K562 (cell line): ENCODE results near the gene RNF222. TPM values are rescaled to one million over a fixed set of nuclear protein-coding genes. Genes with fewer than 3 reads are reported as not detected.

ENCODE experiments used
- ATAC-seq: fragments of 200-7000 bp; cut with Tn5 transposase; 3 replicates; pipeline ENCODE4 v1.9.1; 2020; ENCODE audit warnings: moderate library complexity
- BruUV-seq: library from RNA; stranded (reverse); fragments of 400-500 nt; replicated peaks from 2 replicates; lab custom pipeline; 2021; lab: Mats Ljungman, UMichigan
- CTCF ChIA-PET: fragments of 300-600 bp; formaldehyde crosslinking; extraction: SDS; loops from one replicate; lab custom pipeline; 2021; ENCODE audit warnings: low intra/inter-chr PET ratio; lab: Yijun Ruan, JAX
- POLR2A ChIA-PET: fragments of 300-600, 350-650 bp; sonication (Branson Sonifier 250); formaldehyde crosslinking; extraction: SDS; loops from one replicate; lab custom pipeline; 2021; ENCODE audit warnings: antibody characterized with exemption, inconsistent platforms; lab: Yijun Ruan, JAX
- DNase-seq, 4 experiments: peaks; one replicate each; pipeline versions ENCODE4 v3.0.0 to v3.0.0-alpha.2; 2011 to 2018; ENCODE audit warnings: low spot score in 3 of 4, mixed read lengths in 3 of 4; ENCODE audit errors: extremely low read depth in 1 of 4
- FAIRE-seq: peaks from 2 replicates; lab custom pipeline; 2011; peaks lifted over from hg19 to GRCh38; lab: Jason Lieb, UNC
- H2AFZ ChIP-seq: 2 replicates; pipeline ENCODE4 v1.6.0; 2011; ENCODE audit warnings: low read depth, low read length, control low read depth, inconsistent platforms
- H3K27ac ChIP-seq: fragments of 200-600 bp; 3 replicates; pipeline ENCODE4 v1.8.0; 2011; ENCODE audit warnings: low read depth, mild to moderate bottlenecking, control low read depth, inconsistent platforms, low read length, moderate library complexity, mixed read lengths; ENCODE audit errors: extremely low read depth
- H3K27me3 ChIP-seq, 2 experiments: fragments of 300-600 bp in 1 of 2; 2 replicates in 1 of 2; 3 replicates in 1 of 2; pipeline versions ENCODE4 v1.6.0 to v1.8.0; 2011; ENCODE audit warnings: inconsistent platforms in 2 of 2, low read length in 2 of 2, mild to moderate bottlenecking in 1 of 2, mixed read lengths in 1 of 2, moderate library complexity in 1 of 2; ENCODE audit not compliant: control insufficient read depth in 2 of 2, insufficient read depth in 2 of 2
- H3K36me3 ChIP-seq: fragments of 300-600 bp; 3 replicates; pipeline ENCODE4 v1.8.0; 2011; ENCODE audit warnings: mild to moderate bottlenecking, low read length, inconsistent platforms; ENCODE audit not compliant: control insufficient read depth, insufficient read depth
- H3K4me1 ChIP-seq, 2 experiments: fragments of 200-600 bp in 1 of 2; replicated peaks in 1 of 2; 2 replicates in 1 of 2; 3 replicates in 1 of 2; pipeline versions ENCODE4 v1.5.1 to v1.8.0; 2011; ENCODE audit warnings: inconsistent platforms in 2 of 2, low read length in 2 of 2, mild to moderate bottlenecking in 1 of 2, mixed read lengths in 1 of 2, moderate library complexity in 1 of 2; ENCODE audit not compliant: control insufficient read depth in 2 of 2, insufficient read depth in 2 of 2
- H3K4me2 ChIP-seq: 2 replicates; pipeline ENCODE4 v1.6.1; 2011; ENCODE audit warnings: low read length, control low read depth, inconsistent platforms, mixed read lengths; ENCODE audit not compliant: insufficient read depth
- H3K4me3 ChIP-seq: fragments of 200-600 bp; sonication (generic), shearing (Covaris generic); 2 replicates; pipeline ENCODE4 v1.5.1; 2016; ENCODE audit warnings: control low read depth, inconsistent platforms
- H3K79me2 ChIP-seq: fragments of 200-600 bp; 3 replicates; pipeline ENCODE4 v1.8.0; 2011; ENCODE audit warnings: low read length, inconsistent platforms; ENCODE audit not compliant: control insufficient read depth, insufficient read depth
- H3K9ac ChIP-seq, 2 experiments: 2 replicates each; pipeline versions ENCODE4 v1.6.0 to v1.6.1; 2011; ENCODE audit warnings: low read depth in 2 of 2, low read length in 2 of 2, control low read depth in 1 of 2, inconsistent platforms in 1 of 2, mild to moderate bottlenecking in 1 of 2, mixed read lengths in 1 of 2; ENCODE audit not compliant: insufficient read depth in 1 of 2
- H3K9me1 ChIP-seq: one replicate; pipeline ENCODE4 v1.6.0; 2011; ENCODE audit warnings: inconsistent platforms, mild to moderate bottlenecking, low read length, moderate library complexity; ENCODE audit not compliant: control insufficient read depth, insufficient read depth
- H3K9me3 ChIP-seq: replicated peaks from 2 replicates; pipeline ENCODE4 v1.5.1; 2011; ENCODE audit warnings: low read depth, low read length, inconsistent platforms; ENCODE audit not compliant: control insufficient read depth, insufficient read depth
- H4K20me1 ChIP-seq: replicated peaks from 2 replicates; pipeline ENCODE4 v1.6.1; 2011; ENCODE audit warnings: low read length, inconsistent platforms, mixed read lengths; ENCODE audit not compliant: control insufficient read depth, insufficient read depth
- ETS2 ChIP-seq: IDR thresholded peaks from 2 replicates; pipeline ENCODE4 v1.6.1; 2016; ENCODE audit warnings: borderline replicate concordance, missing genetic modification characterization, mild to moderate bottlenecking, moderate library complexity, missing compliant biosample characterization; ENCODE audit not compliant: poor library complexity, severe bottlenecking
- FOXP4 ChIP-seq: sonication (generic); formaldehyde crosslinking; IDR thresholded peaks from 2 replicates; pipeline ENCODE4 v1.8.0; 2022; ENCODE audit warnings: mild to moderate bottlenecking, missing genetic modification reagents, borderline replicate concordance
- ID3 ChIP-seq, 2 experiments: fragments of 250-450 bp in 1 of 2; fragments of 450-650 bp in 1 of 2; sonication (Bioruptor Pico) in 1 of 2; IDR thresholded peaks; 2 replicates each; pipeline versions ENCODE4 v1.6.1 to v1.8.0; 2016 to 2021; ENCODE audit warnings: mild to moderate bottlenecking in 2 of 2, moderate library complexity in 2 of 2, missing compliant biosample characterization in 1 of 2, missing genetic modification characterization in 1 of 2
- NELFE ChIP-seq: IDR thresholded peaks from 2 replicates; pipeline ENCODE4 v1.6.1; 2011; ENCODE audit warnings: mild to moderate bottlenecking; ENCODE audit not compliant: insufficient read depth, insufficient read length
- SLC30A9 ChIP-seq: fragments of 250-450 bp; sonication (Bioruptor Pico); IDR thresholded peaks from 2 replicates; pipeline ENCODE4 v1.8.0; 2022; ENCODE audit warnings: mild to moderate bottlenecking, moderate library complexity
- ZNF24 ChIP-seq: fragments of 450-650 bp; IDR thresholded peaks from 2 replicates; pipeline ENCODE4 v1.6.1; 2016
- ZNF274 ChIP-seq: IDR thresholded peaks from 2 replicates; pipeline ENCODE4 v1.6.1; 2011; ENCODE audit warnings: low read depth, mild to moderate bottlenecking, low read length, moderate library complexity, borderline replicate concordance
- ZNF583 ChIP-seq: fragments of 250-450 bp; sonication (Bioruptor Pico); IDR thresholded peaks from 2 replicates; pipeline ENCODE4 v1.4.0; 2020
- WGBS: fragments of 100-300 bp; shearing (Covaris generic); methylation state at CpG from one replicate; pipeline ENCODE4 v1.1.6; 2016; ENCODE audit warnings: low coverage, mixed read lengths; ENCODE audit not compliant: insufficient coverage; ENCODE audit errors: missing lambda C conversion rate; 5-methylcytosine and 5-hydroxymethylcytosine counted together
- in situ Hi-C: fragments of 300-500 bp; cut with MboI; formaldehyde crosslinking; loops from 4 replicates; pipeline ENCODE4 v1.15.0; 2018; ENCODE audit warnings: inconsistent platforms, mixed read lengths
- intact Hi-C: fragments of 100-400 bp; cut with micrococcal nuclease; formaldehyde crosslinking; loops from 2 replicates; pipeline ENCODE4 v1.14.2; 2022
- polyA plus RNA-seq, 8 experiments: library from polyadenylated mRNA; depleted of rRNA in 4 of 8; stranded (reverse) in 5 of 8; unstranded in 3 of 8; fragments of >200 nt; fragmentation: Nextera tagmentation in 2 of 8; fragmentation: Illumina TruSeq in 1 of 8; extraction: Ambion mirVana in 2 of 8; extraction: Trizol in 1 of 8; gene quantifications; 2 replicates each; pipeline versions ENCODE4 v1.2.1 to v1.2.3, GENCODE V29; 2011 to 2014; ENCODE audit warnings: inconsistent platforms in 1 of 8, missing spikeins in 1 of 8
- total RNA-seq, 7 experiments: library from RNA; depleted of rRNA in 6 of 7; stranded (reverse); fragments of >200 nt in 6 of 7; fragmentation: Illumina TruSeq in 2 of 7; extraction: Trizol in 2 of 7; gene quantifications; 2 replicates each; pipeline versions ENCODE4 v1.2.1 to v1.2.3, GENCODE V29; 2011 to 2021; ENCODE audit warnings: low replicate concordance in 1 of 7

The RNF222 gene
- total and polyA plus RNA-seq, 9 of the 15 experiments (the other 6 are each of a cell fraction or from before 2014, with no cell fraction given) = not detected

GRCh38 chr17:8377422-8377821 is 20.2 kb downstream of the RNF222 start:
- peaks cover 39% of the 10 kb centered on the region for H3K79me2 ChIP-seq
- no peak overlapping the region for H3K4me3 ChIP-seq
- peaks cover 16 to 17% of the 10 kb centered on the region in 2 experiments for H3K4me1 ChIP-seq
- peaks cover 62% of the 10 kb centered on the region for H3K36me3 ChIP-seq
- DNase-seq (no peak), FAIRE-seq (no peak), ATAC-seq (no peak)
- BruUV-seq = no TSS peak
- H3K9me3 ChIP-seq = no peaks in the 10 kb centered on the region
- 83% methylated on average over 1 of the region's 4 CpGs for WGBS
- in situ Hi-C loops = loop anchor here (25.0 kb wide), 1 partner anchor 1160 kb away; no protein-coding TSS in a partner anchor
- H3K4me2 ChIP-seq = 0 out of 2 replicates have a peak overlapping the region, but pooled peaks have one; percentile 75
- no peak overlapping the region for H3K9ac ChIP-seq
- no peaks in the 10 kb centered on the region for H3K27me3 ChIP-seq
- CTCF ChIA-PET = no interaction called here
- H3K27ac ChIP-seq = no peak overlapping the region; the same call in 2 of the 3 replicates
- TF ChIP-seq ETS2 (no peak), ZNF274 (no peak), SLC30A9 (CRISPR knock-in tag) (no peak), FOXP4 (CRISPR knock-in tag) (no peak), ZNF24 (no peak), ZNF583 (CRISPR knock-in tag) (no peak), NELFE (no peak), ID3 (CRISPR knock-in tag; IDR thresholded peaks at IDR 0.05) (no peak), ID3 (tag; IDR thresholded peaks at IDR 0.05) (no peak)
- H2AFZ ChIP-seq = no peak overlapping the region
- H4K20me1 ChIP-seq = peaks cover 14% of the 10 kb centered on the region; the same call in 1 of the 2 replicates
- H3K9me1 ChIP-seq = no peaks in the 10 kb centered on the region
- intact Hi-C loops = loop anchor here (5.0 kb wide), 1 partner anchor 60 kb away; no protein-coding TSS in a partner anchor
- POLR2A ChIA-PET = interaction anchor here (0.5 to 4.6 kb wide), 5 partner anchors 10 to 258 kb away, joined by 3 to 25 read pairs (median 3); no protein-coding TSS in a partner anchor
